Bone marrow (tissue), 2 donors: Measurements from ENCODE around the gene GALNT11.
"Not testable (repeated sequence)": the region's sequence is repeated elsewhere in the genome, so short reads cannot be mapped to it uniquely, and the experiment has no call there.

Experiments used
- DNase-seq, 2 donors: peaks; one replicate each; lab custom pipeline; 2025; lab: John Stamatoyannopoulos, UW

Gene GALNT11

DNA sequence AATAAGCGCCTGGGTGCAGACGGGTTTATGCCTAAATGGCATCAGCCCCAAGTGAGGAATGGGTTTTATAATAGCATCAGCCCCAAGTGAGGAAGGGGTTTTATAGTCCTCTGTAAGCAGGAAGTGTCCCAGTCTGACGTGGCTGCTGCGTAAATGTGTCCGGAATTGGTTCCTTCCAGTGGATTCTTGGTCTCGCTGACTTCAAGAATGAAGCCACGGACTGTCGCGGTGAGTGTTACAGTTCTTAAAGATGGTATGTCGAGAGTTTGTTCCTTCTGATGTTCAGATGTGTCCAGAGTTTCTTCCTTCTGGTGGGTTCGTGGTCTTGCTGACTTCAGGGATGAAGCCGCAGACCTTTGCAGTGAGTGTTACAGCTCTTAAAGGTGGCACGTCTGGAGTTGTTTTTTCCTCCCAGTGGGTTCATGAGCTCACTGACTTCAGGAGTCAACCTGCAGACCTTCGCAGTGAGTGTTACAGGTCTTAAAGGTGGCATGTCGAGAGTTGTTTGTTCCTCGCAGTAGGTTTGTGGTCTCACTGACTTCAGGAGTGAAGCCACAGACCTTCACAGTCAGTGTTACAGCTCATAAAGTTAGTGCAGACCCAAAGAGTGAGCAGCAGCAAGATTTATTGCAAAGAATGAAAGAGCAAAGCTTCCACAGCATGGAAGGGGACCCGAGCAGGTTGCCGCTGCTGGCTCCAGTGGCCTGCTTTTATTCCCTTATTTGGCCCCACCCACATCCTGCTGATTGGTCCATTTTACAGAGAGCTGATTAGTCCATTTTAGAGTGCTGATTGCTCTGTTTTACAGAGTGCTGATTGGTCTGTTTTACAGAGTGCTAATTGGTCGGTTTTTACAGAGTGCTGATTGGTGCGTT is 2.3 kb downstream of the GALNT11 start:
- DNase-seq, result not testable (repeated sequence)

DNA sequence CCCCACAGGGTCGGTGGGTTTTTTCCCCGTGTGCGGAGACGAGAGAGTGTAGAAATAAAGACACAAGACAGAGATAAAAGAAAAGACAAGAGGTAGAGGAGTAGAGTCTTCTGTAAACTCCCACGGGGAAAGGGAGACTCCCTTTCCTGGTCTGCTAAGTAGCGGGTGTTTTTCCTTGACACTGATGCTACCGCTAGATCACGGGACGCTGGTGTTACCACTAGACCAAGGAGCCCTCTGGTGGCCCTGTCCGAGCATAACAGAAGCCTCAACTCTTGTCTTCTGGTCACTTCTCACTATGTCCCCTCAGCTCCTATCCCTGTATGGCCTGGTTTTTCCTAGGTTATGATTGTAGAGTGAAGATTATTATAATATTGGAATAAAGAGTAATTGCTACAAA is 4.6 kb downstream of the GALNT11 start:
- not testable (repeated sequence) for DNase-seq

- not testable (repeated sequence) for DNase-seq
These were observed 5.2 kb downstream of the GALNT11 start for GRCh38 chr7:152030639-152031038.

DNA sequence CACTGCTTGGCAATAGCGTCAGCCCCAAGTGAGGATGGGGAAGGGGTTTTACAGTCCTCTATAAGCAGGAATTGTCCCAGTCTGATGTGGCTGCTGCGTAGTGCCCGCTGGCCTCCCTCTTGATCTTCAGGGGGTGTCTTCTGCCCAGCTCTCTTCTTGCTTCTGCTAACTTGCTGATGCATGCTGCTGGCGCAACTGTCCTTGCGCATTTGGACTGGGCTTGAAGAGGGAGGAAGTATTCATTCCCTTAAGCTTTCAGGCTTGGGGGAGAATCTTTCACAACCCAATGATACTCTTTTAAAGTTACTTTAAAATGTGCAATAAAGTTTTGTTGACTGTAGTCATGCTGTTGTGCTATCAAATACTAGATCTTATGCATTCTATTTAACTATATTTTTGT is 10.3 kb downstream of the GALNT11 start:
- no peak for DNase-seq

- DNase-seq, result not testable (repeated sequence)
These were observed 12.9 kb downstream of the GALNT11 start for GRCh38 chr7:152038410-152038809.

- not testable (repeated sequence) for DNase-seq
These were observed 17.6 kb downstream of the GALNT11 start for GRCh38 chr7:152043086-152043485.

- DNase-seq, result not testable (repeated sequence)
These were observed 19.4 kb downstream of the GALNT11 start for GRCh38 chr7:152044909-152045308.

- no peak for DNase-seq
These were observed 21.1 kb downstream of the GALNT11 start for GRCh38 chr7:152046531-152046930.

DNA sequence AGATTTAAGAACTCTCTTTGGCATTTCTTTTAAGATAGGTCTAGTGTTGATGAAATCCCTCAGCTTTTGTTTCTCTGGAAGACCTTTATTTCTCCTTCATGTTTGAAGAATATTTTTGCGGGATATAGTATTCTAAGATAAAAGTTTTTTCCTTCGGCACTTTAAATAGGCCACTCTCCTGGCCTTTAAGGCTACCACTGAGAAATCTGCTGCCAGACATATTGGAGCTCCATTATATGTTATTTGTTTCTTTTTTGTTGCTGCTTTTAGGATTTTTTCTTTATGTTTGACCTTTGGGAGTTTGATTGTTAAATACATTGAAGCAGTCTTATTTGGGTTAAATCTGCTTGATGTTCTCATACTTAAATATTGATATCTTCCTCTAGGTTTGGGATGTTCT is 22.6 kb downstream of the GALNT11 start:
- DNase-seq, result no peak

DNA sequence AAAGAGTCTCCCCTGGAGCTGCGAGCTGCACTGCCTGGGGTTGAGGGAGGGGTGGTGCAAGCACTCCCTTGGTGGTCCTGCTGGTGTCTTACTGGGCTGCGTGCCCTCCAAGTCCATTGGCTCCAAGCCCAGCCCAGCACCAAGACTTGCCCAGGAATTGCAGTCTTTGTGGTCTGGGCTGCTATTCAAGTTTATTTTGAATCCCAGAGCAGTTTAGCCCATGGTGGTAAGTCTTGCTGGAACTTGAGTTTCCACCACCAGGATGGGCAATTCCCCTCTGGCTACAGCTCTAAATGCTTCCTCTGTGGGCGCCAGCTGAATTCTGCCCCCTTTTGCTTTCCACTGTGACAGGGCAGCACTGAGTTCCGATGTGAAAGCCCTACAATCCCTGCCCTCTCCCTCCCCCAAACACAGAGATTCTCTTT is 25.1 kb downstream of the GALNT11 start:
- no peak for DNase-seq

DNA sequence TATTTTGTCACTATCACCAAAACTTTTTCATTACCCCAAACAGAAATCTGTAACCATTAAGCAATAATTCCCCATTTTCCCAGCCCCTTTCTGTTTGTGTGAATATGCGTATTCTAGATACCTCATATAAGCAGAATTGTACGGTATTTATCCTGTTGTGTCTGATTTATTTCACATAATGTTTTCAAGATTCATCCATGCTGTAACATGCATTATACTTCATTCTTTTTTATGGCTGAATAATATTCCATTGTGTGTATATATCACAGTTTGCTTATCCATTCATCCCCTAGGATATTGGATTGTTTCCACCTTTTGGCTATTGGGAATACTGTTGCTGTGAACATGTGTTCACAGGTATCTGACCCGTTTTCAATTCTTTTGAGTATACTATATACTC is 26.5 kb downstream of the GALNT11 start:
- DNase-seq, result no peak

DNA sequence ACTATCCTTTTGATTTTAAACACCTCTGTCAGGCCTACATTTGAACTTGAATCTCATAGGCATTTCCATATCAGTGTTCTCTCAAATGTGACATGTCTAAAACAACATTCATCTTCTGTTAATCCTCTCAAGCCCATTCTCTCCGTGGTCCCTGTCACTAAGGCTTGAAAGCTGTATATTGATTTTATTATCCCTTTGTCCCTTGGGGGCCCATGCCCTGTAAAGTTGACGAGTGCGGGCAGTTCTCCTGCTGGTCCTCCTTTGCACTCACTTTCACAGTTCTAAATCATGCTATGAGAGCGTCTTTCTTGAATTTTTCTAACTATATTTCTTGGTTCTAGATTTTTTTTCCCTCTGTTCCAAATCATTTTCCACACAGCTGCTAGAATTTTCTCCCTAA is 27.3 kb downstream of the GALNT11 start:
- DNase-seq, result no peak

GRCh38 chr7:152054367-152055230 is 29.1 kb downstream of the GALNT11 start:
- DNase-seq, result no peak

GRCh38 chr7:152056621-152057274 is 31.3 kb downstream of the GALNT11 start:
- DNase-seq, result no peak

DNA sequence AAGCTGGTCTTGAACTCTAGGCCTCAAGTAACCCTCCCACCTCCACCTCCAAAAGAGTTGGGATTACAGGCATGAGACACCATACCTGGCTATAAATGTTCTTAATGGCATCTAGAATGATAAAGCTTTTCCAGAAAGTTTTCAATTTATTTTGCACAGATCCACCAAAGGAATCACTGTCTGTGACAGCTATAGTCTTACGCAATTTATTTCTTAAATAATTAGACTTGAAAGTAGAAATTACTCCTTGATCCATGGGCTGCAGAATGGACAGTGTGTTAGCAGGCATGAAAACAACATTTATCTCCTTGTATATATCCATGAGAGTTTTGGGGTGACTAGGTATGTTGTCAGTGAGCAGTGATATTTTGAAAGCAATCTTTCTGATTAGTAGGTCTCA is 33.8 kb downstream of the GALNT11 start:
- DNase-seq, result no peak

GRCh38 chr7:152061086-152061485 is 35.6 kb downstream of the GALNT11 start:
- not testable (repeated sequence) for DNase-seq

DNA sequence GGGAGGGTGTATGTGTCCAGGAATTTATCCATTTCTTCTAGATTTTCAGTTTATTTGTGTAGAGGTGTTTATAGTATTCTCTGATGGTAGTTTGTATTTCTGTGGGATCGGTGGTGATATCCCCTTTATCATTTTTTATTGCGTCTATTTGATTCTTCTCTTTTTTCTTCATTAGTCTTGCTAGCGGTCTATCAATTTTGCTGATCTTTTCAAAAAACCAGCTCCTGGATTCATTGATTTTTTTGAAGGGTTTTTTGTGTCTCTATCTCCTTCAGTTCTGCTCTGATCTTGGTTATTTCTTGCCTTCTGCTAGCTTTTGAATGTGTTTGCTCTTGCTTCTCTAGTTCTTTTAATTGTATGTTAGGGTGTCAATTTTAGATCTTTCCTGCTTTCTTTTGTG is 37.7 kb downstream of the GALNT11 start:
- not testable (repeated sequence) for DNase-seq

DNA sequence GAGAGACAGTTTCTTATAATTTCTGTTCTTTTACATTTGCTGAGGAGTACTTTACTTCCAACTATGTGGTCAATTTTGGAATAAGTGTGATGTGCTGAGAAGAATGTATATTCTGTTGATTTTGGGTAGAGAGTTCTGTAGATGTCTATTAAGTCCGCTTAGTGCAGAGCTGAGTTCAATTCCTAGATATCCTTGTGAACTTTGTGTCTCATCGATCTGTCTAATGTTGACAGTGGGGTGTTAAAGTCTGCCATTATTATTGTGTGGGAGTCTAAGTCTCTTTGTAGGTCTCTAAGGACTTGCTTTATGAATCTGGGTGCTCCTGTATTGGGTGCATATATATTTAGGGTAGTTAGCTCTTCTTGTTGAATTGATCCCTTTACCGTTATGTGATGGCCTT is 38.3 kb downstream of the GALNT11 start:
- DNase-seq, result not testable (repeated sequence)

DNA sequence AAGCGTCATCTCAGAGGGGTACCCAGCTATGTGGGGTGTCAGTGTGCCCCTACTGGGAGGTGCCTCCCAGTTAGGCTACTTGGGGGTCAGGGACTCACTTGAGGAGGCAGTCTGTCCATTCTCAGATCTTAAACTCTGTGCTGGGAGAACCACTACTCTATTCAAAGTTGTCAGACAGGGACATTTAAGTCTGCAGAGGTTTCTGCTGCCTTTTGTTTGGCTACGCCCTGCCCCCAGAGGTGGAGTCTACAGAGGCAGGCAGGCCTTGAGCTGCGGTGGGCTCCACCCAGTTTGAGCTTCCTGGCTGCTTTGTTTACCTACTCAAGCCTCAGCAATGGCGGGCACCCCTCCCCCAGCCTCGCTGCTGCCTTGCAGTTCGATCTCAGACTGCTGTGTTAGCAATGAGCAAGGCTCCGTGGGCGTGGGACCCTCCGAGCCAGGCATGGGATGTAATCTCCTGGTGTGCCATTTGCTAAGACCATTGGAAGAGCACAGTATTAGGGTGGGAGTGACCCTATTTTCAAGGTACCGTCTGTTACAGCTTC is 40.4 kb downstream of the GALNT11 start:
- not testable (repeated sequence) for DNase-seq

DNA sequence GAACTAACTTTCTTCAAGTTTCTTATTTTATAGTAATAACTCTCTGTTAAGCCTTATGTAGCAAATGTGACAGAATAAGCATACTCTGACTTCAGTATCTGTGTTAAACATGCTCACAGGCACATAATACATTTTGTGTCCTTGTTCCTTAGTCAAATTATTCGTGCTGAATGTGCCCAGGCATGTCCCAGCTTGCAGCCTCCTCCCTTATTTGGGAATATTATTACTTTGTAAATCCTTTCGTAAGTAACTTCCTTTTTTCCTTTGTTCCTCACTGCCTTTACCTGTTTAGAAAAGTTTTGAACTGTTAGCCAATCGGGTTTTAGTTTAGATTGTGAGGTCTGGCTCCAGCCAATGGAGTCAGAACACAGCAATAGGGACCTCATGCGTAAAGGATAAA is 46.9 kb downstream of the GALNT11 start:
- no peak for DNase-seq

DNA sequence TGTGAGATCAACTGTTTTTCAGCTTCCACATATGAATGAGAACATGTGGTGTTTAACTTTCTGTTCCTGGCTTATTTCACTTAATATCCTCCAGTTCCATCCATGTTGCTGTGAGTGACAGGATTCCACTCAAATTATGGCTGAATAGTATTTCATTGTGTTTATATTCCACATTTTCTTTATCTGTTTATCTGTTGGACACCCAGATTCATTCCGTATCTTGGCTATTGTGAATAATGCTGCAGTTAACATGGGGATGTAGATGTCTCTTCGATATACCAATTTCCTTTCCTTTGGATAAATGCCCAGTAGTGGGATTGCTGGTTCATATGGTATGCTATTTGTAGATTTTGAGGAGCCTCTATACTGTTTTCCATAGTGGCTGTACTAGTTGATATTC is 47.9 kb downstream of the GALNT11 start:
- no peak for DNase-seq

GRCh38 chr7:152074673-152075072 is 49.2 kb downstream of the GALNT11 start:
- DNase-seq, result no peak
